ENCODE data around the gene KSR2.
A peak's percentile ranks its signal among the peaks of the same experiment; 100 is the strongest.
"Not testable (repeated sequence)": the region's sequence is repeated elsewhere in the genome, so short reads cannot be mapped to it uniquely, and the experiment has no call there.

The KSR2 gene

GRCh38 chr12:117968826-117969659 lies at the start of gene KSR2:
KSR2 (minus strand) TSS chr12:117968990; CDS start chr12:117968255, 735 bp downstream.
- DNase-seq: no peak

- no peak for DNase-seq
Observed at GRCh38 chr12:118017926-118018325, 49.1 kb upstream of the KSR2 start.

- DNase-seq: peak; percentile 90
Observed at GRCh38 chr12:118016424-118017264, 47.9 kb upstream of the KSR2 start, which contains the start of gene RFC5. RFC5 (plus strand) TSS chr12:118016703; CDS start chr12:118016828, 125 bp downstream.

GRCh38 chr12:118015944-118016343 lies 47.2 kb upstream of the KSR2 start:
- DNase-seq: no peak

GRCh38 chr12:118015306-118015705 lies 46.5 kb upstream of the KSR2 start:
- no peak for DNase-seq

- DNase-seq: no peak
Observed at GRCh38 chr12:118013283-118013682, 44.5 kb upstream of the KSR2 start.

- no peak for DNase-seq
Observed at GRCh38 chr12:118011961-118012360, 43.2 kb upstream of the KSR2 start.

GRCh38 chr12:118011377-118011776 lies 42.6 kb upstream of the KSR2 start:
- no peak for DNase-seq

- no peak for DNase-seq
Observed at GRCh38 chr12:118010903-118011302, 42.1 kb upstream of the KSR2 start.

GRCh38 chr12:117999806-118000205 lies 31.0 kb upstream of the KSR2 start:
- DNase-seq: not testable (repeated sequence)

GRCh38 chr12:117998719-117999118 lies 29.9 kb upstream of the KSR2 start:
- no peak for DNase-seq

GRCh38 chr12:117994551-117995438 lies 26.0 kb upstream of the KSR2 start:
- DNase-seq: no peak

- DNase-seq: no peak
Observed at GRCh38 chr12:117986705-117987469, 18.1 kb upstream of the KSR2 start.

GRCh38 chr12:117985182-117985581 lies 16.4 kb upstream of the KSR2 start:
- no peak for DNase-seq

GRCh38 chr12:117981267-117981666 lies 12.5 kb upstream of the KSR2 start:
- no peak for DNase-seq

- DNase-seq: no peak
Observed at GRCh38 chr12:117980616-117981015, 11.8 kb upstream of the KSR2 start.

- DNase-seq: no peak
Observed at GRCh38 chr12:117977373-117977772, 8.6 kb upstream of the KSR2 start.

- DNase-seq: no peak
Observed at GRCh38 chr12:117975006-117975405, 6.2 kb upstream of the KSR2 start.

- no peak for DNase-seq
Observed at GRCh38 chr12:117972301-117972700, 3.5 kb upstream of the KSR2 start.

- DNase-seq: no peak
Observed at GRCh38 chr12:117970334-117970733, 1.5 kb upstream of the KSR2 start.

GRCh38 chr12:117968151-117968789 lies 520 bp downstream of the KSR2 start:
- DNase-seq: no peak
